MM.1S (cell line): ENCODE measurements around the gene IL22.

Source experiments
- DNase-seq: peaks from one replicate; pipeline ENCODE4 v3.0.0-alpha.2; 2015
- H2AFZ ChIP-seq: fragments of 300-600 bp; sonication (generic); 2 replicates; pipeline ENCODE4 v1.6.0; 2016; ENCODE audit warnings: antibody characterized with exemption, low read length
- H3F3A ChIP-seq: fragments of 300-600 bp; sonication (generic); 2 replicates; pipeline ENCODE4 v1.6.1; 2016; ENCODE audit warnings: mild to moderate bottlenecking, antibody characterized with exemption, low read length, moderate library complexity, mixed read lengths; ENCODE audit not compliant: insufficient read depth
- H3K27ac ChIP-seq: fragments of 300-600 bp; sonication (generic); 2 replicates; pipeline ENCODE4 v1.5.1; 2016; ENCODE audit warnings: mild to moderate bottlenecking, low read length
- H3K27me3 ChIP-seq: fragments of 300-600 bp; sonication (generic); replicated peaks from 2 replicates; pipeline ENCODE4 v1.6.0; 2016; ENCODE audit warnings: low read length; ENCODE audit not compliant: insufficient read depth
- H3K36me3 ChIP-seq: fragments of 300-600 bp; sonication (generic); replicated peaks from 2 replicates; pipeline ENCODE4 v1.6.1; 2016; ENCODE audit warnings: mild to moderate bottlenecking, low read length, mixed read lengths; ENCODE audit not compliant: insufficient read depth
- H3K4me1 ChIP-seq: fragments of 300-600 bp; sonication (generic); 2 replicates; pipeline ENCODE4 v1.6.1; 2016; ENCODE audit warnings: low read length, mixed read lengths
- H3K4me2 ChIP-seq: fragments of 300-600 bp; sonication (generic); 2 replicates; pipeline ENCODE4 v1.6.0; 2016; ENCODE audit warnings: low read depth, low read length
- H3K4me3 ChIP-seq: fragments of 300-600 bp; sonication (generic); 2 replicates; pipeline ENCODE4 v1.5.1; 2016; ENCODE audit warnings: low read length, mixed read lengths
- H3K79me2 ChIP-seq: fragments of 300-600 bp; sonication (generic); 2 replicates; pipeline ENCODE4 v1.6.1; 2016; ENCODE audit warnings: mixed run types, low read length, mixed read lengths
- H3K9ac ChIP-seq: fragments of 300-600 bp; sonication (generic); 2 replicates; pipeline ENCODE4 v1.6.1; 2016; ENCODE audit warnings: low read length, mixed read lengths
- H3K9me2 ChIP-seq: fragments of 300-600 bp; sonication (generic); replicated peaks from 2 replicates; pipeline ENCODE4 v1.6.1; 2016; ENCODE audit warnings: mild to moderate bottlenecking, low read length, mixed read lengths; ENCODE audit not compliant: insufficient read depth
- H3K9me3 ChIP-seq: fragments of 300-600 bp; sonication (generic); replicated peaks from 2 replicates; pipeline ENCODE4 v1.6.1; 2016; ENCODE audit warnings: mild to moderate bottlenecking, low read length, mixed read lengths; ENCODE audit not compliant: insufficient read depth
- H4K20me1 ChIP-seq: fragments of 300-600 bp; sonication (generic); 2 replicates; pipeline ENCODE4 v1.6.1; 2016; ENCODE audit warnings: mild to moderate bottlenecking, low read length, moderate library complexity, mixed read lengths; ENCODE audit not compliant: insufficient read depth
- EZH2 ChIP-seq: fragments of 300-600 bp; sonication (generic); optimal IDR thresholded peaks from 2 replicates; pipeline ENCODE3; 2017; ENCODE audit warnings: low read depth, mild to moderate bottlenecking, antibody characterized with exemption, low read length, mixed read lengths
- EZH2phosphoT487 ChIP-seq: fragments of 300-600 bp; sonication (generic); IDR thresholded peaks from 2 replicates; pipeline ENCODE4 v1.6.1; 2018; ENCODE audit warnings: antibody characterized with exemption, low read length
- TF ChIP-seq, protein P1 (sequence below): fragments of 300-600 bp; sonication (generic); IDR thresholded peaks from 2 replicates; pipeline ENCODE4 v1.5.1; 2016; ENCODE audit warnings: antibody characterized with exemption, low read length, mixed read lengths

The IL22 gene

DNA sequence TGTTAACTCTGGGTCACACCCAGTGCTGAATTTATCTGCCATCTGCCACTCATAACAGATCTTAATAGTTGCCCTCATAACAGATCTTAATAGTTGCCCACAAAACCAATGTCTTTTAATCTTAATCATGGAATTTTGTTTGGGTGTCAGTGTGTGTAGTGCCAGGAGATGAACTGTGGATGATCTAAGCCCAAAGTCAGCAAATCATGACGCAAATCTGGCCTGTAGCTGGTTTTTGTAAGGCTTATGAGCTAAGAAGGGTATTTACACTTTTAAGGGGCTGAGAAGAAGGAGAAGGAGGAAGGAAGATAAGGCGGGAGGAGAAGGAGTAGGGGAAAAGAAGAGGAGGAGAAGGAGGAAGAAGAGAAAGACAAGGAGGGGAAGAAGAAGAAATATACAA lies 17.8 kb downstream of the IL22 start:
- Histone ChIP-seq H3K79me2 (no peaks in the 10 kb centered on the region), H3K36me3 (no peaks in the 10 kb centered on the region), H3K9ac (no peak overlapping the region), H3K4me1 (peaks cover 17% of the 10 kb centered on the region), H3K9me2 (no peaks in the 10 kb centered on the region), H3K27me3 (no peaks in the 10 kb centered on the region), H2AFZ (no peak overlapping the region), H3F3A (peaks cover 1% of the 10 kb centered on the region; the same call in 1 of the 2 replicates), H3K9me3 (no peaks in the 10 kb centered on the region), H3K4me3 (no peak overlapping the region), H3K27ac (no peak overlapping the region), H4K20me1 (no peaks in the 10 kb centered on the region), H3K4me2 (no peak overlapping the region)
- no peak for DNase-seq
- no peak for TF ChIP-seq EZH2phosphoT487
- TF ChIP-seq, protein P1, sequence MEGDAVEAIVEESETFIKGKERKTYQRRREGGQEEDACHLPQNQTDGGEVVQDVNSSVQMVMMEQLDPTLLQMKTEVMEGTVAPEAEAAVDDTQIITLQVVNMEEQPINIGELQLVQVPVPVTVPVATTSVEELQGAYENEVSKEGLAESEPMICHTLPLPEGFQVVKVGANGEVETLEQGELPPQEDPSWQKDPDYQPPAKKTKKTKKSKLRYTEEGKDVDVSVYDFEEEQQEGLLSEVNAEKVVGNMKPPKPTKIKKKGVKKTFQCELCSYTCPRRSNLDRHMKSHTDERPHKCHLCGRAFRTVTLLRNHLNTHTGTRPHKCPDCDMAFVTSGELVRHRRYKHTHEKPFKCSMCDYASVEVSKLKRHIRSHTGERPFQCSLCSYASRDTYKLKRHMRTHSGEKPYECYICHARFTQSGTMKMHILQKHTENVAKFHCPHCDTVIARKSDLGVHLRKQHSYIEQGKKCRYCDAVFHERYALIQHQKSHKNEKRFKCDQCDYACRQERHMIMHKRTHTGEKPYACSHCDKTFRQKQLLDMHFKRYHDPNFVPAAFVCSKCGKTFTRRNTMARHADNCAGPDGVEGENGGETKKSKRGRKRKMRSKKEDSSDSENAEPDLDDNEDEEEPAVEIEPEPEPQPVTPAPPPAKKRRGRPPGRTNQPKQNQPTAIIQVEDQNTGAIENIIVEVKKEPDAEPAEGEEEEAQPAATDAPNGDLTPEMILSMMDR, result no peak
- TF ChIP-seq EZH2, result no peak

DNA sequence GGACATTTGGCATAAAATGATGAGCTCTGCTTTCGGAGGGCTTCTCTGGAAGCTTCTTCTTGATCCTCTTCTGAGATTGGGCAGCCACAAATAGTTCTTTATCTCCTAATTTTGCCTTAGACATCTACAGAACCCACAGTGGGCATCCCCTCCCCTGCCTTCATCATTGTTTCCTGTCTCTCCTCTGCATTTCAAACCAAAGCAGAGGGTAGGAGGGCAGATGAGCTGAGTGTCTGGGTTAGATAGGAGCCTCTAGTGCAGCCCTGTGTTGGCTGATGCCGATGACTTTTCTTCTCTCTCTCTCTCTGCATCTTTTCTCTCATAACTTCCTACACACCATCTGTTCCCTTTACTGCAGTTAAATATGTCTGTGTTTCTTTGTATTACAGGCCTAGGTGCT lies 19.3 kb downstream of the IL22 start:
- no peaks in the 10 kb centered on the region for H3K9me2 ChIP-seq
- no peak overlapping the region for H3K27ac ChIP-seq
- no peak overlapping the region for H3K4me2 ChIP-seq
- no peak overlapping the region for H3K9ac ChIP-seq
- H3K4me3 ChIP-seq, result no peak overlapping the region
- H3K4me1 ChIP-seq, result peaks cover 13% of the 10 kb centered on the region
- no peaks in the 10 kb centered on the region for H3F3A ChIP-seq
- no peaks in the 10 kb centered on the region for H4K20me1 ChIP-seq
- no peak for DNase-seq
- no peaks in the 10 kb centered on the region for H3K79me2 ChIP-seq
- H3K9me3 ChIP-seq, result no peaks in the 10 kb centered on the region
- no peak overlapping the region for H2AFZ ChIP-seq
- TF ChIP-seq EZH2phosphoT487, result no peak
- no peak for TF ChIP-seq EZH2
- TF ChIP-seq, protein P1, result no peak
- no peaks in the 10 kb centered on the region for H3K27me3 ChIP-seq
- no peaks in the 10 kb centered on the region for H3K36me3 ChIP-seq

- no peak overlapping the region for H3K9ac ChIP-seq
- no peaks in the 10 kb centered on the region for H3K79me2 ChIP-seq
- no peak for DNase-seq
- H3K27ac ChIP-seq, result no peak overlapping the region
- H3K27me3 ChIP-seq, result no peaks in the 10 kb centered on the region
- H4K20me1 ChIP-seq, result no peaks in the 10 kb centered on the region
- H3K9me3 ChIP-seq, result no peaks in the 10 kb centered on the region
- H2AFZ ChIP-seq, result no peak overlapping the region
- H3K4me2 ChIP-seq, result no peak overlapping the region
- no peak for TF ChIP-seq EZH2
- TF ChIP-seq, protein P1, result no peak
- TF ChIP-seq EZH2phosphoT487, result no peak
- H3K4me1 ChIP-seq, result peaks cover 13% of the 10 kb centered on the region
- no peaks in the 10 kb centered on the region for H3K36me3 ChIP-seq
- no peaks in the 10 kb centered on the region for H3K9me2 ChIP-seq
- no peaks in the 10 kb centered on the region for H3F3A ChIP-seq
- H3K4me3 ChIP-seq, result no peak overlapping the region
These were observed 19.9 kb downstream of the IL22 start for GRCh38 chr12:68233498-68233897.

DNA sequence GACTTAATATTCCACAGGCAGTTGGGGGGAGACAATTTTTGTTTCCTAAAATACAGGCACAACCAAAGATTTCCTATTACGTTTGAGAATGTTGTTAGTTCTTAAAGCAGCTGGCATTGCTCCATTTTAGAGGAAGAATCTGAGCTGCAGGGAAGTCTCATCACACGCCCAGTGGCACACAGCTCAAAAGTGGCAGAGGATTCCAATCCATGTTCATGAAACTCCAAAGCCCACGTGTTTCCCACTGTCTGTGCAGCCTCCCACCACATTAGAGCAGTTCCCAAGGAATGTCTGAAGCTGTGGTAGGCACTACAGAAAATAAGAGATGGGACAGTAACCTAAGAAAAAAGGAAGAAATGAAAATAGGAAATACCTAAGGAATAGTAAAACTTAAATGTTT lies 21.7 kb downstream of the IL22 start:
- no peak overlapping the region for H3K4me2 ChIP-seq
- H3F3A ChIP-seq, result no peaks in the 10 kb centered on the region
- H3K4me1 ChIP-seq, result peaks cover 4% of the 10 kb centered on the region
- DNase-seq, result no peak
- no peaks in the 10 kb centered on the region for H3K36me3 ChIP-seq
- H4K20me1 ChIP-seq, result no peaks in the 10 kb centered on the region
- H3K9ac ChIP-seq, result no peak overlapping the region
- H3K9me2 ChIP-seq, result no peaks in the 10 kb centered on the region
- TF ChIP-seq EZH2 (no peak), EZH2phosphoT487 (no peak)
- TF ChIP-seq, protein P1, result no peak
- no peaks in the 10 kb centered on the region for H3K79me2 ChIP-seq
- no peak overlapping the region for H2AFZ ChIP-seq
- no peaks in the 10 kb centered on the region for H3K9me3 ChIP-seq
- no peaks in the 10 kb centered on the region for H3K27me3 ChIP-seq
- no peak overlapping the region for H3K27ac ChIP-seq
- H3K4me3 ChIP-seq, result no peak overlapping the region
